Thymus (tissue), 11 donors: ENCODE results near the gene BLID. TPM values are rescaled to one million over a fixed set of nuclear protein-coding genes. Genes with fewer than 3 reads are reported as not detected.

Source experiments
- DNase-seq, 9 donors: peaks; one replicate each; pipeline ENCODE4 v3.0.0-alpha.2; 2013; ENCODE audit warnings: low spot score in 9 of 9, low read depth in 6 of 9, missing footprints in 1 of 9
- H3K27ac ChIP-seq, 2 donors: one replicate each; pipeline ENCODE4 v1.5.1; 2013; ENCODE audit warnings: control low read depth in 1 of 2, low read depth in 1 of 2, low read length in 1 of 2, mild to moderate bottlenecking in 1 of 2, moderate library complexity in 1 of 2
- H3K27me3 ChIP-seq, 2 donors: one replicate each; pipeline ENCODE4 v1.5.1; 2013; ENCODE audit warnings: low read length in 1 of 2; ENCODE audit not compliant: control insufficient read depth in 2 of 2, insufficient read depth in 1 of 2
- H3K36me3 ChIP-seq, 2 donors: one replicate each; pipeline ENCODE4 v1.5.1; 2013; ENCODE audit warnings: low read length in 1 of 2, mild to moderate bottlenecking in 1 of 2, moderate library complexity in 1 of 2; ENCODE audit not compliant: control insufficient read depth in 2 of 2, insufficient read depth in 2 of 2
- H3K4me1 ChIP-seq, 2 donors: one replicate each; pipeline ENCODE4 v1.5.1; 2013; ENCODE audit warnings: low read length in 2 of 2; ENCODE audit not compliant: control insufficient read depth in 2 of 2, insufficient read depth in 2 of 2
- H3K4me3 ChIP-seq, 2 donors: one replicate each; pipeline ENCODE4 v1.5.1; 2013; ENCODE audit warnings: low read length in 2 of 2, control low read depth in 1 of 2, mild to moderate bottlenecking in 1 of 2
- H3K9me3 ChIP-seq, 2 donors: one replicate each; pipeline ENCODE4 v1.5.1; 2013; ENCODE audit warnings: low read length in 1 of 2, mild to moderate bottlenecking in 1 of 2; ENCODE audit not compliant: control insufficient read depth in 2 of 2, insufficient read depth in 1 of 2
- WGBS: extraction: QIAGEN DNeasy Blood & Tissue Kit; methylation state at CpG from one replicate; pipeline ENCODE4 v1.1.7; 2013; 5-methylcytosine and 5-hydroxymethylcytosine counted together
- polyA plus RNA-seq: library from polyadenylated mRNA; stranded (reverse); fragments of 200-250 nt; gene quantifications from one replicate; pipeline ENCODE4 v1.2.3, GENCODE V29; 2013
- total RNA-seq: library from RNA; stranded (reverse); fragments of 120-200 nt; gene quantifications from one replicate; pipeline ENCODE4 v1.2.4, GENCODE V29; 2013
- donor health status: healthy.

Gene BLID
- total and polyA plus RNA-seq, 2 donors: 0.71 TPM; not detected in 1

DNA sequence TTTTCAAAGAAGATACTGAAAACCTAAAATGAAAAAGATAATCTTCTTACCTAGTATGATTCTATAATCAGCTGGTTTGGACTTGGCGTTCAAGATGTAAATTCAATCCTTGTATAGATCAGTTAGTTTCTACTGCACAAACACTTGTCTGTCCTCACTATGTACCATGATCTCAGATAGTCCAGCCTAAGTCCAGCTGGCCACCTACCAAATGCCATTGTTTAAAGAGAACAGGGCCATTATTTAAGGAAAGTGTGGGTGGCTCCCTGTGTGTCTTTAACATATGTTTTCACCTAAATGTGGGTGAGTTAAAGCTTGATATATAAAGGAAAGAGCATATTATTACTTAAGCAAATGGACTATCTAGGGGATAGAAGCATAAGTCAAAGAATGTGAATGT, 38.6 kb downstream of the BLID start:
- H3K4me3 ChIP-seq: no peak overlapping the region
- no peaks in the 10 kb centered on the region for H3K4me1 ChIP-seq
- H3K27me3 ChIP-seq: no peaks in the 10 kb centered on the region
- 97% methylated on average over 1 of the region's 1 CpG for WGBS
- no peaks in the 10 kb centered on the region for H3K36me3 ChIP-seq
- DNase-seq: no peak
- no peaks in the 10 kb centered on the region for H3K9me3 ChIP-seq
- H3K27ac ChIP-seq: no peak overlapping the region

DNA sequence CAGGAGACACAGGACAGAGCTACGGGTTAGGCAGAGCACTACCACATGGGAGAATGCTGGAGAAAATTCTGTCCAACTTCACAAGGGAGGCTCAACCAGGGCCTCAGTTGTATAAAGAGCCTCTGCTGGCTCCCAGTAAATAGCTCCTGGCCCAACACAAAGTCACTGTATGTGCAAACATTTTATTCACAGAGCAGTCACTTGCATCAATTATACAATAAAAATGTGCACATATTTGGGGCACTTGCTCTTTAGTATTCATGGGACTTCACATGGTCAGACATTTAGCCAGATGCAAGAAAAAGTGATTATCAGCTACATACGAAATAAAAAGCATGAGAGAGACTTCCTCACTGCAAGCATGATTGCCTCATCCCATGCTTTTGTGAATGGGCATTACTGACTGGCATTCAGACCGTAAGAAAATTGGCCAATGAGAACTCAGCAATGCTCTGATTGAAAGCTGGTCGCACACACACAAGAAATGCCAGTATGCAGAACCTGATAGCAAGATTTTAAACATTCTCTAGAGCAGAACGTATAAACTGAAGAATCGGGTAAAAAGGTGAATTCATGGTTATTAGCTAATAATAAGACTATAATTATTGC, 39.4 kb downstream of the BLID start:
- no peak for DNase-seq

DNA sequence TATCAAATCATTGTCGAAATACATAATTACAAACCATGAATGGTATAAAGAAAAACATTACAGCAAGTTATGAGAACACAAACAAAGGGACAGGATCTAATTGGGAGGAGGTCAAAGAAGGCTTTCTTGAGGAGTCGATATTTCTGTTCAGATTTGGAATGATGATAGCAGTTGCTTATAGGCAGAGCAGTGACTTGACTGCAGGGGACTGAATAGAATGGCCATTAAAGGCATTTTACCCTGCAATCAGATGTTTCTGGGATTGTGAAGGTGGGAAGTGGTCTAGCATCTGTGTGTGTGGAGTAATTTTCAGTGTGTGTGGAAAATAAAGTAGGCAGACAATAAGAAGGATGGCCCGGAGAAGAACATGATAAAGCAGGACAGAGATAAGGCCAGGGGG, 41.0 kb downstream of the BLID start:
- Histone ChIP-seq H3K9me3 (no peaks in the 10 kb centered on the region), H3K27ac (no peak overlapping the region), H3K36me3 (no peaks in the 10 kb centered on the region), H3K27me3 (no peaks in the 10 kb centered on the region), H3K4me3 (no peak overlapping the region), H3K4me1 (no peaks in the 10 kb centered on the region)
- no peak for DNase-seq
- 94% methylated on average over 3 of the region's 3 CpGs for WGBS

More for the DNA sequence above, 39.4 kb downstream of the BLID start:
- Histone ChIP-seq H3K36me3 (no peaks in the 10 kb centered on the region), H3K27me3 (no peaks in the 10 kb centered on the region), H3K4me1 (no peaks in the 10 kb centered on the region), H3K27ac (no peak overlapping the region), H3K9me3 (no peaks in the 10 kb centered on the region), H3K4me3 (no peak overlapping the region)
- 93% methylated on average over 6 of the region's 6 CpGs for WGBS

DNA sequence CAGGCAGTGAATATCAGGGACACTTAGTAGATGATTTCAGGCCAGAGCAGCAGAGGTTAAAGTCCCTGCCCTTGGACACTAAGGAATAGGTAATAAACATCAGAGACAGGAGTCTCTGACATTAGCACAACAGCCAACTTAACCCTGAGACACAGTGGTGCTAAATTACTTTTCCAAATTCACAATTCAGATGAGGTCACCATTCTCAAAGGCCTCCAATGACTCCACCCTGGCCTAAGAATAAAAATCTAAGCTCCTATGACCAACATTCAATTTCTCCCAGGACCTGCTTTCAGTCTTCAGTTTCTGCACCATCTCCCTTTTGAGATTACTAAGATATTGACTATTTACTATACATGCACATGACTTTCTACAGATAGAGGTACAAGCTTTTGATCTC, 42.0 kb downstream of the BLID start:
- Histone ChIP-seq H3K27me3 (no peaks in the 10 kb centered on the region), H3K4me3 (no peak overlapping the region), H3K4me1 (no peaks in the 10 kb centered on the region), H3K36me3 (no peaks in the 10 kb centered on the region), H3K27ac (no peak overlapping the region), H3K9me3 (no peaks in the 10 kb centered on the region)
- DNase-seq: no peak

DNA sequence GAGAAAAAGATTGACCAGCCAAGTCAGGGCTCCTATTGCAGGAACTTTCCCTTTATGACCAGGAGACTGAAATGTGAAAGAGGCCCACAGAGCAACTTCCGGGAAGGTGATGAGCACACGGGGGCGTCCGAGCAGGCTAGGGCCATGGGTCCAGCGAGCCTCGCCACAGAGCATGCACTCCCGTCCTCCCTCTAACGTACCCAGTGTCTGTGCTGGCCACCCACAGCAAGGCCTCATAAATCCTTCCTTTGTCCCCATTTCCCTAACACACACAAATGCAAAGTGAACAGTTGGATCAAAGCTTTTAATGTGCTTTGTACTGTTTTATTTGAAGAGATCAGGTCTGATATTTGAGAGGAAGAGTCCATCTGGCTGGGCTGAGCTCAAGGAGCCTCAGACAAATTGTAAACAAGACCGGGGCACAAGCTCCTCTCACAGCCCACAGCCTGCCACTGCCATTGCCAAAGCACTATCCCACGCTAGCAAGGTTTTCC, 44.3 kb downstream of the BLID start:
- no peaks in the 10 kb centered on the region for H3K36me3 ChIP-seq
- H3K9me3 ChIP-seq: no peaks in the 10 kb centered on the region
- no peak for DNase-seq
- no peaks in the 10 kb centered on the region for H3K27me3 ChIP-seq
- H3K4me3 ChIP-seq: no peak overlapping the region
- H3K4me1 ChIP-seq: no peaks in the 10 kb centered on the region
- H3K27ac ChIP-seq: peak overlapping the region in 1 of 2 donors; percentile 10
- 88% methylated on average over 10 of the region's 10 CpGs for WGBS

DNA sequence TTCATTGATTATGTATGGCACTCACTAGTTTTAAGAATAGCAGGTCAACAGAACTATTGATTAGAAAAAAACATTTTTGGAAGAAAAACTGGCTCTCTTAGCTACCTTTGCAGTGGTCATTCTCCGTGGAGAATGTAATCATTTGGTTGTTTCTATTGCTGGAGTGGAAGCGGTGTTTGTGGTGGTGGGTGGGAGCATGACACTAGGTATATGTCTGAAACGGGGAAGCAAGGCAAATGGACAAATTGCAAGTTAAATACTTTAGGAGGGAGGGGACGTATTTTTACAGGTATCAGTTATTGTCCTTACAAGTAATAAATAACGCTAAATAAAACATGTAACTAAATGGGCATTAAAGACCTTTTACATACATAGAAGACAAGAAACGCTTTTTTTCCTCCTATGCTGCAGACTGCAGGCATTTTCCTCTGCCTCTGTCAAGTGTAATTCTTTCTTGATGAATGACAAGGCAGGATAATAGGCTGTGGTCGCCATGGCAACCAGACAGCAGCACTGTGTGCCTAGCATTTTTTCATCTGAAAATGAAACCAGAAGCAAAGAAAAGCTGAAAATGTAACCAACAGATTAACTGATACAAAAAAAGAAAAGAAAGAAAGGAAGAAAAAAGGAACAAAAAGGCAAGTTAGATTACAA, 46.2 kb downstream of the BLID start:
- H3K27me3 ChIP-seq: no peaks in the 10 kb centered on the region
- H3K4me1 ChIP-seq: no peaks in the 10 kb centered on the region
- DNase-seq: peak; percentile 6 to 75 (median 45)
- no peak overlapping the region for H3K4me3 ChIP-seq
- 52% methylated on average over 7 of the region's 7 CpGs for WGBS
- H3K36me3 ChIP-seq: no peaks in the 10 kb centered on the region
- H3K9me3 ChIP-seq: no peaks in the 10 kb centered on the region
- peak overlapping the region in 1 of 2 donors; percentile 23 for H3K27ac ChIP-seq

DNA sequence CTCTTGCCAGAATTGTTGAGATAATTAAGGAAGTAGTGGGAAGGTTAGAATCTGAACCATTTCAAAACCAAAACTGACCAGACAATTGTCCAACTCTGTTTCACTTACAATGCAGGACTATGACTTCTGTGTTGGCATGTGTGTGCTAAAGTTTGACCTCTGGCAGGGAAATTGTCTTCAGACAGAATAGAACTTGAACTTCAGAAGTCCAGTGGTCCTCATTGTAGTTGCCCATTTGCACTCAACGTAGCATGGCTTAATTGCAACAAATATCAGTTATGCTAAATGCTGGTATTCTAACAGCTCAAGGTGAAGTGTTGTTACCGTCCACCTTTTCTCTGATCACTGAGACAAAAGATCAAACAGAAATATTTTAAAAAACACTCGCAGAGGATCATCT, 47.2 kb downstream of the BLID start:
- no peak for DNase-seq
- Histone ChIP-seq H3K4me1 (no peaks in the 10 kb centered on the region), H3K9me3 (no peaks in the 10 kb centered on the region), H3K36me3 (no peaks in the 10 kb centered on the region), H3K27ac (no peak overlapping the region), H3K4me3 (no peak overlapping the region), H3K27me3 (no peaks in the 10 kb centered on the region)
- 95% methylated on average over 3 of the region's 3 CpGs for WGBS

DNA sequence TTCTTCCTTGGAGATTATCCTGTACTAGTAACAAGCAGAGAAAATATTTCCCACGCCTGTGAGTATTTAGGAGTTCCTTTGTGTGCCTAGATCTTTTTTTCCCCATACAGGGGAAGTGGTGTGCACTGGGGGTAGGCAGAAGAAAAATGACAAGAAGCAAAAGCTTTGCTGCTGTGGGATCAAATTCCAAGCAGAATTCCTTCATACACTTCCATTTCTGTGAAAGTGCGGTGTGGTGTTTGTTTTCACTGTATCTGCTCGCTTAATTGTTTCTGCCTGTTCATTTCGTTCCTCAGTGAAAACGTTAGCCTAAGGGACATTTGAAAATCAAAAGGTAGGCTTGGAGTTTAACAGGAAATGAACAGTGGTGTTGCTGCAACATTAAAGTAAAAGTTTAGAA, 47.9 kb downstream of the BLID start:
- no peaks in the 10 kb centered on the region for H3K9me3 ChIP-seq
- no peaks in the 10 kb centered on the region for H3K4me1 ChIP-seq
- H3K36me3 ChIP-seq: no peaks in the 10 kb centered on the region
- no peak for DNase-seq
- H3K27me3 ChIP-seq: no peaks in the 10 kb centered on the region
- no peak overlapping the region for H3K4me3 ChIP-seq
- H3K27ac ChIP-seq: peak overlapping the region in 1 of 2 donors; percentile 59
- 51% methylated on average over 5 of the region's 5 CpGs for WGBS
